Mucosa of descending colon (tissue), 3 donors: ENCODE results near the gene CYB5B. TPM values are rescaled to one million over a fixed set of nuclear protein-coding genes. Genes with fewer than 3 reads are reported as not detected.
A peak's percentile ranks its signal among the peaks of the same experiment; 100 is the strongest.

Experiments
- ATAC-seq: fragments of 200-7000 bp; cut with Tn5 transposase; one replicate; pipeline ENCODE4 v1.9.1; 2020; ENCODE audit warnings: mild to moderate bottlenecking, moderate library complexity
- DNase-seq, 3 donors: peaks; one replicate each; pipeline ENCODE4 v3.0.0-alpha.2; 2020
- H3K36me3 ChIP-seq: fragments of 200-600 bp; one replicate; pipeline ENCODE4 v1.8.0; 2021; ENCODE audit warnings: low read depth, mild to moderate bottlenecking
- H3K4me1 ChIP-seq: fragments of 200-600 bp; one replicate; pipeline ENCODE4 v1.8.0; 2021; ENCODE audit warnings: low read depth, mild to moderate bottlenecking
- H3K4me3 ChIP-seq: fragments of 200-600 bp; one replicate; pipeline ENCODE4 v1.8.0; 2021; ENCODE audit warnings: mild to moderate bottlenecking
- H3K9me3 ChIP-seq: fragments of 200-600 bp; one replicate; pipeline ENCODE4 v1.8.0; 2021; ENCODE audit warnings: mild to moderate bottlenecking
- intact Hi-C, 2 donors: fragments of 100-400 bp; cut with DNase I in 1 of 2; cut with micrococcal nuclease in 1 of 2; formaldehyde crosslinking; loops; one replicate each; pipeline versions ENCODE4 v1.11.0 to v1.11.1; 2022; cut with DNase I, micrococcal nuclease
- total RNA-seq, 3 donors: library from RNA; stranded (reverse); fragmentation: NEBNext Ultra II Directional in 2 of 3; extraction: Animal tissue kit (Norgen Biotek cat#: 25700) in 2 of 3; gene quantifications; one replicate each; pipeline versions ENCODE4 v1.2.1 to v1.2.4, GENCODE V29; 2021 to 2023
- TF ChIP-seq, protein P1 (sequence below): fragments of 200-600 bp; IDR thresholded peaks from one replicate; pipeline ENCODE4 v1.8.0; 2022; ENCODE audit warnings: antibody characterized with exemption, mild to moderate bottlenecking
- donor health status: DM: no; HTN: no; CAD: no; lungs with moderate emphysema.
- donor health status: DM: no; HTN: no; CAD: no.
- donor health status: DM: no; HTN: yes; CAD: no.

Gene CYB5B
- total RNA-seq, 3 donors from 2014 or later, result 121 to 187 (median 159) TPM

DNA sequence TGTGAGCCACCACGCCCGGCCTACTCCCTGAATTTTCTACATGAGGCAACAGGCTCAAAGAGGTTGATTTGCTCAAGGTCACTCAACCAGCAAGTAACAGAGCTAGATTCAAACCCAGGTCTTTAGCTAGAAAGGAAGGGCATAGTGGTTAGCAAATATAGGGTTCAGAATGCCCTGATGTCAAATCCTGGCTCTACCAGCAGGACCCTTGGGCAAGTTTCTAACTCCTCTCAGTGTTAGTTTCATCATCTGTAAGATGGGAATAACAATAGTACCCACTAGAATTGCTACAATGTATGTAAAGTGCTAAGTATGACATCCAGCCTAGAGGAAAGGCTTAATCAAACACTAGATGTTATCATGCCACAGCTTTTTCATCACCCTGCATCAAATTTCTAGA lies 19.1 kb upstream of the CYB5B start:
- TF ChIP-seq, protein P1, sequence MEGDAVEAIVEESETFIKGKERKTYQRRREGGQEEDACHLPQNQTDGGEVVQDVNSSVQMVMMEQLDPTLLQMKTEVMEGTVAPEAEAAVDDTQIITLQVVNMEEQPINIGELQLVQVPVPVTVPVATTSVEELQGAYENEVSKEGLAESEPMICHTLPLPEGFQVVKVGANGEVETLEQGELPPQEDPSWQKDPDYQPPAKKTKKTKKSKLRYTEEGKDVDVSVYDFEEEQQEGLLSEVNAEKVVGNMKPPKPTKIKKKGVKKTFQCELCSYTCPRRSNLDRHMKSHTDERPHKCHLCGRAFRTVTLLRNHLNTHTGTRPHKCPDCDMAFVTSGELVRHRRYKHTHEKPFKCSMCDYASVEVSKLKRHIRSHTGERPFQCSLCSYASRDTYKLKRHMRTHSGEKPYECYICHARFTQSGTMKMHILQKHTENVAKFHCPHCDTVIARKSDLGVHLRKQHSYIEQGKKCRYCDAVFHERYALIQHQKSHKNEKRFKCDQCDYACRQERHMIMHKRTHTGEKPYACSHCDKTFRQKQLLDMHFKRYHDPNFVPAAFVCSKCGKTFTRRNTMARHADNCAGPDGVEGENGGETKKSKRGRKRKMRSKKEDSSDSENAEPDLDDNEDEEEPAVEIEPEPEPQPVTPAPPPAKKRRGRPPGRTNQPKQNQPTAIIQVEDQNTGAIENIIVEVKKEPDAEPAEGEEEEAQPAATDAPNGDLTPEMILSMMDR, result no peak
- peak in 1 of 3 donors; percentile 38 for DNase-seq
- intact Hi-C loops, result no loop called here

GRCh38 chr16:69405757-69406156 lies 18.7 kb upstream of the CYB5B start:
- no peak overlapping the region for H3K4me3 ChIP-seq
- no peak for DNase-seq
- no peaks in the 10 kb centered on the region for H3K9me3 ChIP-seq
- TF ChIP-seq, protein P1, result no peak
- ATAC-seq, result no peak
- H3K4me1 ChIP-seq, result peaks cover 40% of the 10 kb centered on the region
- intact Hi-C loops, result no loop called here
- no peaks in the 10 kb centered on the region for H3K36me3 ChIP-seq

More for the DNA sequence above, 19.1 kb upstream of the CYB5B start:
- Histone ChIP-seq H3K9me3 (no peaks in the 10 kb centered on the region), H3K36me3 (no peaks in the 10 kb centered on the region), H3K4me1 (peaks cover 40% of the 10 kb centered on the region), H3K4me3 (no peak overlapping the region)
- no peak for ATAC-seq

GRCh38 chr16:69406780-69407331 lies 17.6 kb upstream of the CYB5B start:
- Histone ChIP-seq H3K36me3 (no peaks in the 10 kb centered on the region), H3K4me1 (peaks cover 33% of the 10 kb centered on the region), H3K9me3 (no peaks in the 10 kb centered on the region), H3K4me3 (no peak overlapping the region)
- intact Hi-C loops, result no loop called here
- ATAC-seq (no peak), DNase-seq (no peak)
- TF ChIP-seq, protein P1, result no peak

GRCh38 chr16:69407702-69408323 lies 16.6 kb upstream of the CYB5B start:
- intact Hi-C loops, result no loop called here
- Histone ChIP-seq H3K9me3 (no peaks in the 10 kb centered on the region), H3K4me3 (no peak overlapping the region), H3K4me1 (peaks cover 24% of the 10 kb centered on the region), H3K36me3 (no peaks in the 10 kb centered on the region)
- TF ChIP-seq, protein P1, result no peak
- ATAC-seq, result no peak
- no peak for DNase-seq

- ATAC-seq (peak; percentile 81), DNase-seq (peak; percentile 69 to 86 (median 73))
- peaks cover 18% of the 10 kb centered on the region for H3K4me1 ChIP-seq
- H3K9me3 ChIP-seq, result no peaks in the 10 kb centered on the region
- TF ChIP-seq, protein P1, result no peak
- no peak overlapping the region for H3K4me3 ChIP-seq
- intact Hi-C loops, result no loop called here
- no peaks in the 10 kb centered on the region for H3K36me3 ChIP-seq
Observed at GRCh38 chr16:69408475-69408874, 15.9 kb upstream of the CYB5B start.
